ENCODE measurements around the gene XCL1. TPM values are rescaled to one million over a fixed set of nuclear protein-coding genes. Genes with fewer than 3 reads are reported as not detected.

XCL1 gene
- total and polyA plus RNA-seq, 12 donors, result 0.07 to 2.3 (median 0.39) TPM; not detected in 2

DNA sequence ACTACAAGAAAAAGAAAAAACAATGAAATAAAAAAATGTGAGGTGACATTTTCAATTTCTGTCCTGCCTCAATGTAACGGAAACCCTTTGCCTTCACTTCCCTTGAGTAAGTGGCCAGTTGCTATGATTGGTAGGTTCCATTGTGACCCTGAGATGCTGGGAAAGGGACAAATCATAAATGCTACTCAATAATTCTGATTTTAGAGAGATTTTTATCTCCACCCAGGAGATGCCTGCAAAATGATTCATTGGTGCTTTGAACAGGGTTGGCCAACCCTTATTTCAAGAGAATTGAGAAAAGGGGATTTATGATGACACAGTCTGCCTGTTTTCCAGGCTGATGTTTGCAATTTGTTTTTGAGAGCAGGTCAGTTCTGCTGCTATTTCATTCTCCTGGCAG is 22.5 kb downstream of the XCL1 start:
- peaks cover 0 to under 1% (median 0%) of the 10 kb centered on the region in 7 donors for H3K27me3 ChIP-seq
- intact Hi-C loops (cut with DNase I), result loop anchor here in 2 of 10 donors (10.0 kb wide), 1 partner anchor 946 kb away; no protein-coding TSS in a partner anchor
- DNase-seq, result no peak
- no peak overlapping the region for H3K27ac ChIP-seq
- H3K4me3 ChIP-seq, result no peak overlapping the region
- ATAC-seq, result no peak
- peaks cover 0 to 16% (median 0%) of the 10 kb centered on the region in 11 donors for H3K9me3 ChIP-seq
- no peaks in the 10 kb centered on the region for H3K36me3 ChIP-seq
- TF ChIP-seq, protein P1, sequence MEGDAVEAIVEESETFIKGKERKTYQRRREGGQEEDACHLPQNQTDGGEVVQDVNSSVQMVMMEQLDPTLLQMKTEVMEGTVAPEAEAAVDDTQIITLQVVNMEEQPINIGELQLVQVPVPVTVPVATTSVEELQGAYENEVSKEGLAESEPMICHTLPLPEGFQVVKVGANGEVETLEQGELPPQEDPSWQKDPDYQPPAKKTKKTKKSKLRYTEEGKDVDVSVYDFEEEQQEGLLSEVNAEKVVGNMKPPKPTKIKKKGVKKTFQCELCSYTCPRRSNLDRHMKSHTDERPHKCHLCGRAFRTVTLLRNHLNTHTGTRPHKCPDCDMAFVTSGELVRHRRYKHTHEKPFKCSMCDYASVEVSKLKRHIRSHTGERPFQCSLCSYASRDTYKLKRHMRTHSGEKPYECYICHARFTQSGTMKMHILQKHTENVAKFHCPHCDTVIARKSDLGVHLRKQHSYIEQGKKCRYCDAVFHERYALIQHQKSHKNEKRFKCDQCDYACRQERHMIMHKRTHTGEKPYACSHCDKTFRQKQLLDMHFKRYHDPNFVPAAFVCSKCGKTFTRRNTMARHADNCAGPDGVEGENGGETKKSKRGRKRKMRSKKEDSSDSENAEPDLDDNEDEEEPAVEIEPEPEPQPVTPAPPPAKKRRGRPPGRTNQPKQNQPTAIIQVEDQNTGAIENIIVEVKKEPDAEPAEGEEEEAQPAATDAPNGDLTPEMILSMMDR (IDR thresholded peaks at IDR 0.05), result no peak
- WGBS, 2 donors, result 93 to 100% methylated on average over 1 of the region's 1 CpG
- peaks cover 0 to 11% (median 0%) of the 10 kb centered on the region in 9 donors for H3K4me1 ChIP-seq

DNA sequence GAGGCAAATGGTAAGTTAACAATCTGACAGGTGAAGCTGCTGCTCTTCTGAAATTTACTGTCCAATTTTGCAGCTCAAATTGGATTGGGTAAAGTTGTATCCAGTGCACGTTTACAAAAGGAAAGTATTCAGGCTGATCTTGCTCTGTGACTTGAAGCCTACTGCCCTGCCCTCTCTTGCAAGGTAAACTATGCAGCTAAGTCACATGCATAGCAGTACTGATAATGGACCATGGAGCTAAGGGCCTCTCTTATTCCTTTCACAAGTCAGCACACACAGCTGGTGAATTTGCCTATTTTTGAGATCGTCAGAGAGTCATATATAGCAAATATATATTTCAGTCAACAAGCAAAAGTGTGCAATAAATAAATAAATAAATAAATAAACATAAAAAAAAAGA is 23.2 kb downstream of the XCL1 start:
- no peak for DNase-seq
- WGBS, 2 donors, result 27 to 41% methylated on average over 2 of the region's 2 CpGs
- H3K27ac ChIP-seq, result no peak overlapping the region
- intact Hi-C loops (cut with DNase I), result loop anchor here in 8 of 10 donors (5.0 to 10.0 kb wide), 6 partner anchors 535 to 948 kb away; no protein-coding TSS in a partner anchor
- H3K27me3 ChIP-seq, result no peaks in the 10 kb centered on the region
- H3K4me3 ChIP-seq, result no peak overlapping the region
- TF ChIP-seq, protein P1 (IDR thresholded peaks at IDR 0.05), result no peak
- peak in 2 of 8 donors; percentile 63 to 64 for ATAC-seq
- peaks cover 0 to 12% (median 0%) of the 10 kb centered on the region in 9 donors for H3K4me1 ChIP-seq
- H3K9me3 ChIP-seq, result peaks cover 0 to 16% (median 0%) of the 10 kb centered on the region in 11 donors
- no peaks in the 10 kb centered on the region for H3K36me3 ChIP-seq

- Histone ChIP-seq H3K27ac (no peak overlapping the region), H3K27me3 (no peaks in the 10 kb centered on the region), H3K36me3 (no peaks in the 10 kb centered on the region), H3K4me3 (no peak overlapping the region), H3K4me1 (peaks cover 0 to 12% (median 0%) of the 10 kb centered on the region in 9 donors), H3K9me3 (peaks cover 0 to 9% (median 0%) of the 10 kb centered on the region in 11 donors)
- DNase-seq, result no peak
- no peak for ATAC-seq
- whole genome bisulfite sequencing, 2 donors, result 67 to 70% methylated on average over 4 of the region's 4 CpGs
- intact Hi-C loops (cut with DNase I), result loop anchor here in 6 of 10 donors (5.0 to 10.0 kb wide), 6 partner anchors 534 to 946 kb away; no protein-coding TSS in a partner anchor
- TF ChIP-seq, protein P1 (IDR thresholded peaks at IDR 0.05), result no peak
Measured at GRCh38 chr1:168601051-168601450, 24.6 kb downstream of the XCL1 start.

DNA sequence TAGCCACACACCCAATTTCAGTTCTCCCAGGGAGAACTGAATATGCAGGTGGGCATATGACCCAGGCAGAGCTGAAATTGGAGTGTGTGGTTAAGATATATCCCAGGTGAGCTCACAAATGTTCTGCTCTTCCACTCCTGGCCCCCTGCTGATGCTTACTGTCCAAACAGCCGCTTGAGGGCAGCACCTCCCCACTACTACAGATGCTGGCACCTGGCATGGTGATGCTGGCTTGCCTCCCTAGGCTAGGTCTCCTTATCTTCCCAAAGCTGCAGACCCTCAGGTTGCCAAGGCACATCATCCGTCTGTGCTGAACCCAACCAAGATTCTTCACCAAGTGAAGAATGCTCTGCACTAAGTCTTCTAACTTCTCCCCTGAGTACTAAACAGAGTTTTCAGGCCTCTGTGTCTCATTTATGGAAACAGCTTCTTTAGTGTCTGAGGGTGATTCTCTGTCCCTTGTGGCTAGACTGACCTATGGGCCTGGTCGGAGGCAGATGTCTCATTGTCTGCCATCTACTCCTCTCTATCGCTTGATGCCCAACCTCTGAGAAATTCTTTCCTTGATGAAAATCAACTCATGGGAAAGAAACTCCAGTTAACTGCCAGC is 27.2 kb downstream of the XCL1 start:
- Histone ChIP-seq H3K4me3 (no peak overlapping the region), H3K9me3 (no peaks in the 10 kb centered on the region), H3K4me1 (peaks cover 0 to 15% (median under 1%) of the 10 kb centered on the region in 9 donors), H3K27me3 (no peaks in the 10 kb centered on the region), H3K36me3 (no peaks in the 10 kb centered on the region), H3K27ac (no peak overlapping the region)
- intact Hi-C loops (cut with DNase I), result loop anchor here in 9 of 10 donors (1.0 to 10.0 kb wide), 10 partner anchors 531 to 944 kb away; no protein-coding TSS in a partner anchor
- TF ChIP-seq, protein P1 (IDR thresholded peaks at IDR 0.05), result peak; percentile 65 to 93 (median 88)
- ATAC-seq, result peak; percentile 82 to 93 (median 88)
- peak; percentile 78 for DNase-seq
- WGBS, 2 donors, result 28 to 29% methylated on average over 4 of the region's 4 CpGs
